Keratinocyte (primary cell): Measurements from ENCODE around the gene MADCAM1. TPM values are rescaled to one million over a fixed set of nuclear protein-coding genes. Genes with fewer than 3 reads are reported as not detected.

ENCODE experiments used
- DNase-seq: peaks from one replicate; pipeline ENCODE4 v3.0.0-alpha.2; 2011; ENCODE audit warnings: low read depth, missing footprints, low spot score
- FAIRE-seq: peaks from 2 replicates; lab custom pipeline; 2011; peaks lifted over from hg19 to GRCh38; lab: Jason Lieb, UNC
- H2AFZ ChIP-seq: 2 replicates; pipeline ENCODE4 v1.6.0; 2012; ENCODE audit warnings: low read length, control low read depth, inconsistent platforms; ENCODE audit not compliant: control insufficient read depth
- H3K27ac ChIP-seq: 2 replicates; pipeline ENCODE4 v1.5.1; 2011; ENCODE audit warnings: low read length; ENCODE audit not compliant: control insufficient read depth, insufficient read depth
- H3K27me3 ChIP-seq: 3 replicates; pipeline ENCODE4 v1.6.0; 2011; ENCODE audit warnings: low read length; ENCODE audit not compliant: control insufficient read depth, insufficient read depth; ENCODE audit errors: extremely low read depth
- H3K36me3 ChIP-seq, 2 experiments: 2 replicates in 1 of 2; 3 replicates in 1 of 2; pipeline ENCODE4 v1.5.1; 2011; ENCODE audit warnings: low read length in 2 of 2, mild to moderate bottlenecking in 1 of 2; ENCODE audit not compliant: control insufficient read depth in 2 of 2, insufficient read depth in 2 of 2; ENCODE audit errors: extremely low read depth in 1 of 2
- H3K4me1 ChIP-seq: 3 replicates; pipeline ENCODE4 v1.5.1; 2011; ENCODE audit warnings: low read length; ENCODE audit not compliant: control insufficient read depth, insufficient read depth; ENCODE audit errors: extremely low read depth
- H3K4me2 ChIP-seq: 3 replicates; pipeline ENCODE4 v1.6.0; 2011; ENCODE audit warnings: low read depth, low read length; ENCODE audit not compliant: control insufficient read depth, insufficient read depth; ENCODE audit errors: extremely low read depth
- H3K4me3 ChIP-seq, 3 experiments: fragments of 200-600 bp in 1 of 3; sonication (generic) in 1 of 3; 2 replicates in 2 of 3; 3 replicates in 1 of 3; pipeline ENCODE4 v1.5.1; 2011 to 2016; ENCODE audit warnings: low read length in 3 of 3, mild to moderate bottlenecking in 3 of 3, control low read depth in 2 of 3, inconsistent platforms in 1 of 3, low read depth in 1 of 3, mixed read lengths in 1 of 3, mixed run types in 1 of 3, moderate library complexity in 1 of 3; ENCODE audit not compliant: control insufficient read depth in 2 of 3, insufficient read depth in 2 of 3; ENCODE audit errors: extremely low read depth in 1 of 3
- H3K79me2 ChIP-seq: 2 replicates; pipeline ENCODE4 v1.6.0; 2012; ENCODE audit warnings: low read length; ENCODE audit not compliant: control insufficient read depth, insufficient read depth
- H3K9ac ChIP-seq: 3 replicates; pipeline ENCODE4 v1.6.0; 2011; ENCODE audit warnings: low read length; ENCODE audit not compliant: control insufficient read depth, insufficient read depth; ENCODE audit errors: extremely low read depth
- H3K9me1 ChIP-seq: 3 replicates; pipeline ENCODE4 v1.6.0; 2011; ENCODE audit warnings: low read length; ENCODE audit not compliant: control insufficient read depth, insufficient read depth; ENCODE audit errors: extremely low read depth
- H3K9me3 ChIP-seq: 2 replicates; pipeline ENCODE4 v1.5.1; 2012; ENCODE audit warnings: low read depth, low read length; ENCODE audit not compliant: control insufficient read depth
- H4K20me1 ChIP-seq: 3 replicates; pipeline ENCODE4 v1.6.0; 2011; ENCODE audit warnings: low read length; ENCODE audit not compliant: control insufficient read depth, insufficient read depth; ENCODE audit errors: extremely low read depth
- CTCF ChIP-seq, 3 experiments: IDR thresholded peaks in 1 of 3; conservative IDR thresholded peaks in 1 of 3; optimal IDR thresholded peaks in 1 of 3; 2 replicates in 2 of 3; 3 replicates in 1 of 3; pipeline versions ENCODE3 to v1.5.1; 2011; ENCODE audit warnings: low read length in 3 of 3, mild to moderate bottlenecking in 3 of 3, moderate library complexity in 2 of 3, control low read depth in 1 of 3, inconsistent platforms in 1 of 3; ENCODE audit not compliant: insufficient read depth in 2 of 3; ENCODE audit errors: extremely low read depth in 1 of 3
- EZH2 ChIP-seq: IDR thresholded peaks from one replicate; pipeline ENCODE4 v1.6.1; 2012; ENCODE audit warnings: inconsistent platforms, mild to moderate bottlenecking, low read length, moderate library complexity
- dilution Hi-C: fragments of 300-500 bp; cut with MboI; formaldehyde crosslinking; loops from one replicate; pipeline ENCODE4 v1.7.0; 2020; ENCODE audit warnings: low sequenced_read_pairs; ENCODE audit not compliant: extremely low pct_ligation_motif_present
- polyA plus RNA-seq, 5 experiments: library from polyadenylated mRNA; depleted of rRNA in 3 of 5; stranded (reverse) in 3 of 5; stranded (forward) in 1 of 5; unstranded in 1 of 5; fragments of >200 nt; gene quantifications; 1 replicate in 1 of 5; 2 replicates in 3 of 5; 3 replicates in 1 of 5; pipeline versions ENCODE4 v1.2.1 to v1.2.3, GENCODE V29; 2011 to 2012; ENCODE audit warnings: missing spikeins in 2 of 5, low read depth in 1 of 5, low replicate concordance in 1 of 5

MADCAM1 gene
- polyA plus RNA-seq, 1 donor (not counting 4 experiments of a cell fraction or from before 2014, with no cell fraction given), result 0.05 TPM

- Histone ChIP-seq H2AFZ (peak overlapping the region; percentile 71), H4K20me1 (no peaks in the 10 kb centered on the region), H3K9me3 (no peaks in the 10 kb centered on the region), H3K9ac (peak overlapping the region; percentile 80), H3K79me2 (no peaks in the 10 kb centered on the region), H3K27ac (no peak overlapping the region), H3K27me3 (peaks cover 18% of the 10 kb centered on the region), H3K4me3 (peak overlapping the region; percentile 66 to 82 (median 77)), H3K4me1 (no peaks in the 10 kb centered on the region), H3K4me2 (peak overlapping the region; percentile 73), H3K36me3 (no peaks in the 10 kb centered on the region), H3K9me1 (no peaks in the 10 kb centered on the region)
- no peak for DNase-seq
- no peak for FAIRE-seq
- dilution Hi-C loops, result no loop called here
- TF ChIP-seq EZH2 (no peak), CTCF (optimal IDR thresholded peaks at IDR 0.05 in 1 of 3, IDR thresholded peaks at IDR 0.05 in 1 of 3, conservative IDR thresholded peaks at IDR 0.05 in 1 of 3; ENCODE audit: extremely low read depth in 1 of 3, insufficient read depth in 2 of 3, low read length in 3 of 3) (peak in 1 of 3 experiments; percentile 9)
These were observed 6.7 kb upstream of the MADCAM1 start for GRCh38 chr19:489418-490196.

DNA sequence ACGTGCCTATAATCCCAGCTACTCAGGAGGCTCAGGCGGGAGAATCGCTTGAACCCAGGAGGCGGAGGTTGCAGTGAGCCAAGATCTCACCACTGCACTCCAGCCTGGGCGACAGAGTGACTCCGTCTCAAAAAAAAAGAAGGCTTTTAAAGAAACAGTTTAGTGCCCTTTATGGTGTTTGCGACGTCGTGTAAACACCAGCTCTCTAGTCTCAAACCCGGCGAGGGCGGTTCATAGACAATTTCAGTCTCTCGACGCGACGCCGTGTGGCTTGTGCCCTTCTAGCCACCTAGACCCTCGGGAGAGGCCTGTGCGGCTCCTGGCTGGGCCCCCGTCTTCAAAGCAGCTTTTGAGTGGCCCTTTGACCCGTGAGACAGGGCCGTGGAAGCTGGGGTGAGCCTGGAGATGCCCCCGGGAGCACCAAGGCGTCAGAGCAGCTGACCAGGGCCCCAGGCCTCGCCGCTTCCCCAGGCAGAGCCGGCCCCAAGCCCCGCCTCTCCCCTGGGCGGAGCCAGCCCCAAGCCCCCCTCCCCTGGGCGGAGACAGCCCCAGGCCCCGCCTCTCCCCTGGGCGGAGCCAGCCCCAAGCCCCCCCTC lies 5.0 kb upstream of the MADCAM1 start:
- no peaks in the 10 kb centered on the region for H3K4me1 ChIP-seq
- no peaks in the 10 kb centered on the region for H3K9me1 ChIP-seq
- no peaks in the 10 kb centered on the region for H3K9me3 ChIP-seq
- peaks cover 8% of the 10 kb centered on the region for H3K27me3 ChIP-seq
- H3K79me2 ChIP-seq, result no peaks in the 10 kb centered on the region
- no peak overlapping the region for H2AFZ ChIP-seq
- H3K36me3 ChIP-seq, result no peaks in the 10 kb centered on the region
- no peaks in the 10 kb centered on the region for H4K20me1 ChIP-seq
- no peak overlapping the region for H3K4me3 ChIP-seq
- H3K9ac ChIP-seq, result no peak overlapping the region
- H3K27ac ChIP-seq, result no peak overlapping the region
- DNase-seq, result no peak
- dilution Hi-C loops, result no loop called here
- TF ChIP-seq EZH2 (no peak), CTCF (optimal IDR thresholded peaks at IDR 0.05 in 1 of 3, IDR thresholded peaks at IDR 0.05 in 1 of 3, conservative IDR thresholded peaks at IDR 0.05 in 1 of 3; ENCODE audit: extremely low read depth in 1 of 3, insufficient read depth in 2 of 3, low read length in 3 of 3) (no peak)
- FAIRE-seq, result no peak
- H3K4me2 ChIP-seq, result no peak overlapping the region
